Stomach (tissue), 4 donors: ENCODE results near the gene QTRT2.

Source experiments
- CTCF ChIP-seq, 7 experiments: fragments of 450-650 bp in 4 of 7; fragments of 200-600 bp in 3 of 7; sonication (generic) in 3 of 7; IDR thresholded peaks; one replicate each; pipeline ENCODE4 v1.5.1; 2016 to 2019; ENCODE audit warnings: antibody characterized with exemption in 7 of 7, control low read depth in 2 of 7, mild to moderate bottlenecking in 1 of 7
- POLR2A ChIP-seq, 4 donors: fragments of 450-650 bp; IDR thresholded peaks; one replicate each; pipeline ENCODE4 v1.6.1; 2016; ENCODE audit warnings: antibody characterized with exemption in 4 of 4, control low read depth in 2 of 4, mild to moderate bottlenecking in 1 of 4, moderate library complexity in 1 of 4
- POLR2AphosphoS5 ChIP-seq, 3 donors: sonication (generic); formaldehyde crosslinking; IDR thresholded peaks; one replicate each; pipeline ENCODE4 v1.6.1; 2016; ENCODE audit warnings: antibody characterized with exemption in 3 of 3

- TF ChIP-seq CTCF (IDR thresholded peaks at IDR 0.05), result no peak
- no peak for TF ChIP-seq POLR2A (IDR thresholded peaks at IDR 0.05)
- no peak for TF ChIP-seq POLR2AphosphoS5 (IDR thresholded peaks at IDR 0.05)
These were observed 36.5 kb downstream of the QTRT2 start for GRCh38 chr3:114093016-114093380.
